SIG-M5 (cell line): ENCODE data around the gene APPL1.

Source experiments
- DNase-seq: peaks from one replicate; lab custom pipeline; 2025; lab: John Stamatoyannopoulos, UW

The APPL1 gene, protein sequence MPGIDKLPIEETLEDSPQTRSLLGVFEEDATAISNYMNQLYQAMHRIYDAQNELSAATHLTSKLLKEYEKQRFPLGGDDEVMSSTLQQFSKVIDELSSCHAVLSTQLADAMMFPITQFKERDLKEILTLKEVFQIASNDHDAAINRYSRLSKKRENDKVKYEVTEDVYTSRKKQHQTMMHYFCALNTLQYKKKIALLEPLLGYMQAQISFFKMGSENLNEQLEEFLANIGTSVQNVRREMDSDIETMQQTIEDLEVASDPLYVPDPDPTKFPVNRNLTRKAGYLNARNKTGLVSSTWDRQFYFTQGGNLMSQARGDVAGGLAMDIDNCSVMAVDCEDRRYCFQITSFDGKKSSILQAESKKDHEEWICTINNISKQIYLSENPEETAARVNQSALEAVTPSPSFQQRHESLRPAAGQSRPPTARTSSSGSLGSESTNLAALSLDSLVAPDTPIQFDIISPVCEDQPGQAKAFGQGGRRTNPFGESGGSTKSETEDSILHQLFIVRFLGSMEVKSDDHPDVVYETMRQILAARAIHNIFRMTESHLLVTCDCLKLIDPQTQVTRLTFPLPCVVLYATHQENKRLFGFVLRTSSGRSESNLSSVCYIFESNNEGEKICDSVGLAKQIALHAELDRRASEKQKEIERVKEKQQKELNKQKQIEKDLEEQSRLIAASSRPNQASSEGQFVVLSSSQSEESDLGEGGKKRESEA

DNA sequence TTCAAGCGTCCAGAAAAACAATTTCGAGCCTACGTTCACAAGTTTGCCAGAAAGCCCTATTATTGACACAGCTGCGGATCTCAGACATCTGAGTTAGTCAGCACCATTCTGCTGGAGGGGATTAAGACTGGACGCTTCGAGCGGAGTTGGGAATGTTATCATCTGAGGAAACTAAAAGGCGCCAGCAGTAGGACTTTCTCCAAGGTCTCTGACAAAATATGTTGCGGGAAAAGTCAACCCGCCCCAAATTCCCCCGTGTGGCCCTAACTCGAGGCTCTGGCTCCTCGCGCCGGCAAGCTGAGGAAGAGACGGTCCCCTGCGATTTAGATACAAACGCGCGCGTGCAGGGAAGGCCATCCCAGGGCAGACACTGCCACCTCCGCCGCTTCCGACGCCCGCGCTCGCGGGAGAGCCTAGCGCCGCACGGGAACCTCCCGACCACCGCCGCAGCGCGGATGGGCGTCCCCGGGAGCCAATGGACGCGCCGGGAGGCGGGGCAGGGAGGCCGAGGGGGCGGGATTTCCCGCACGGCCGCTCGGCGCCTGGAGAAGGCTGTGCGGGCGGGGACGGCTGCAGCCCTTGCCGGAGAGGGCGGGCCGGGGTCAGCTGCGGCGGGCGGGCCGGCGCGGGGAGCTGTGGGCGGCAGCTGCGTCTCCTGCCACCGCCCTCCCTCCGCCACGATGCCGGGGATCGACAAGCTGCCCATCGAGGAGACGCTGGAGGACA, at the start of gene APPL1:
TSS of gene APPL1 (plus strand) at position 526 of the 726 bp plus-strand sequence. CDS start at position 681, 155 bp downstream.
- no peak for DNase-seq

GRCh38 chr3:57179580-57180410, 47.7 kb upstream of the APPL1 start:
- DNase-seq, result no peak

DNA sequence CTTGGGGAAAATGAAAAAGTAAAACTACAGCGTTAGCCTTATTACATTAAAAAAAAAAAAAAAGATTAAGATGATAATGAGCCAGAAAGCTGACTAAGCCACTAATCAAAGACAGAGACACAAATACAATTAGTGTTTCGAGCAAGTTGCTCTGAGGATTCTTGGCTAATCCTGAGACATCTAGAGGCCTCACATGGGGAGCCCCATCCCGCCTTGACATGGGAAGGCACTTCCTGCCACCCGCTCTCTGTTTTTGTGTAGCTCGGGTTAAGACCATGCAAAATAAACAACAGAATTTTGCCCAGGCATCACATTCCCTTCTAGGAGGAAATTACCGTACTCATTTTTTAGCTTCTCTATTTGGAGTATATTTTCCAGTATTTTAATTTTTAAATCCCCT, 43.0 kb upstream of the APPL1 start:
- no peak for DNase-seq

GRCh38 chr3:57192028-57192427, 35.5 kb upstream of the APPL1 start:
- no peak for DNase-seq

- no peak for DNase-seq
Measured at GRCh38 chr3:57194641-57195040, 32.9 kb upstream of the APPL1 start.

- DNase-seq, result no peak
Measured at GRCh38 chr3:57199895-57200297, 27.6 kb upstream of the APPL1 start, which contains the start of gene HESX1. HESX1 (minus strand) TSS chr3:57199978; CDS start chr3:57199918, 60 bp downstream.

- no peak for DNase-seq
Measured at GRCh38 chr3:57206423-57206822, 21.1 kb upstream of the APPL1 start.

- DNase-seq, result no peak
Measured at GRCh38 chr3:57221883-57222282, 5.6 kb upstream of the APPL1 start.

GRCh38 chr3:57224856-57225255, 2.7 kb upstream of the APPL1 start:
- DNase-seq, result no peak

- no peak for DNase-seq
Measured at GRCh38 chr3:57226176-57226575, 1.4 kb upstream of the APPL1 start.

- no peak for DNase-seq
Measured at GRCh38 chr3:57227930-57228751, 612 bp downstream of the APPL1 start.

DNA sequence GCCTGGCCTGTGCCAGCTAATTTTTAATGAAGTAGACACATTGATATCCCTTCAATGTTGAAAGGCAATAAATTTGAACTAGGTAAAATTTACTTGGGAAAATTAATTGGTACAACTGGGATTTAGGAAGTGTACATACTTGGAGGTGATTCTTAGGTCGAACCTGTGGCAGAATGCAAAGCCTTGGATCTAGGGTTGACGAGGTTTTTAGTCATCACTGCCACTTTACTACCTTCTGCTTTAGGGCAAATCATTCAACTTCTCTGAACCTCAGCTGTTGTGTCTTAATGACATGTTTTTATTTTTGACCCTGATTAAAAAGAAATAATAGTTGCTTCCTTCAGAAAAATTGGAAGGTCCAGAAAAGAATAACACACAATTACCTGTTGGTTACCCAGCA, 2.5 kb downstream of the APPL1 start:
- DNase-seq, result no peak

DNA sequence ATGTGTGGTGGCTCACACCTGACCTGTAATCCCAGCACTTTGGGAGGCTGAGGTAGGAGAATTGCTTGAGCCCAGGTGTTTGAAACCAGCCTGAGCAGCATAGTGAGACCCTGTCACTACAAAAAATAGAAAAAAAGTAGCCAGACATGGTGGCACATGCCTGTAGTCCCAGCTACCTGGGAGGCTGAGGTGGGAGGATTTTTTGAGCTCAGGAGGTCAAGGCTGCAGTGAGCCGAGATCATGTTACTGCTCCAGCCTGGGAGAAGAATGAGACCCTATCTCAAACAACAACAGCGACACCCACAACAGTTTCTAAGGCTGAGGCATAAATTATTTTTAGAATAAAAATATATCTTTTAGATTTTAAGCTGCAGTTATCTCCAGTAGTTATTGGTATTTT, 6.3 kb downstream of the APPL1 start:
- DNase-seq, result no peak

DNA sequence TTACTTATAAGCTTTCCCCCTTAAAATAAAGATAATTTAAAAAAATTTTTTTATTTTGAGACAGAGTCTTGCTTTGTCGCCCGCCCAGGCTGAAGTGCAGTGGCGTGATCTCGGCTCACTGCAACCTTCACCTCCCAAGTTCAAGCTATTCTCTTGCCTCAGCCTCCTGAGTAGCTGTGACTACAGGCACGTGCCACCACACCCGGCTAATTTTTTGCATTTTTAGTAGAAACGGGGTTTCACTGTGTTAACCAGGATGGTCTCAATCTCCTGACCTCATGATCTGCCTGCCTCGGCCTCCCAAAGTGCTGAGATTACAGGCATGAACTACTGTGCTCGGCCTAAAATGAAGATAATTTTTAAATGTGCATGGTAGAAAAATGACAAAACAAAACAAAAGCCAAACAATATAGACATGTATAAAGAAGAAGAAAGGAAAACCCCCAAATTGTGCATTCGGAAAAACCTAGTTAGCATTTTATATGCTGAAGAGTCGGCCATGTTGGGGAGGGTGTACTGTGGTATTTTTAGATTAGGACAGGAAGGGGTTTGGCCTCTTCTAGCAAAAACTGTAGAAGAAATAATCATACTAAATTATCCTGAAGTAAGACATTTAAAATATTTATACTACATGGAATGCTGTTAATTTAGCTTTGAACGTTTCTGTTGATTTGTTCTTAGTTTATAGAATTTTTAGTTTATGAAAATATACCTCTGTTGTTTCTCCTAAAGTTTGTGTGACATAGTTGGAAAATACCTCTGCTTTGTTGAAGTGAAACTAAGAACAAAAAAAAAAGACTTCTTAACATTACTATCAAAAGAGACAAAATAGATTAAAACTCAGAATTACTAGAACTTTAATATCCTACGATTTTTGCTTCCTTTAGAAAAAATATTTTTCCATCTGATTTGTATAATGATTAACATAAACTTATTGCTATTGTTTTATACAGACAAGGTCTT, 7.4 kb downstream of the APPL1 start:
- DNase-seq, result no peak

- DNase-seq, result no peak
Measured at GRCh38 chr3:57244946-57245345, 17.4 kb downstream of the APPL1 start.

DNA sequence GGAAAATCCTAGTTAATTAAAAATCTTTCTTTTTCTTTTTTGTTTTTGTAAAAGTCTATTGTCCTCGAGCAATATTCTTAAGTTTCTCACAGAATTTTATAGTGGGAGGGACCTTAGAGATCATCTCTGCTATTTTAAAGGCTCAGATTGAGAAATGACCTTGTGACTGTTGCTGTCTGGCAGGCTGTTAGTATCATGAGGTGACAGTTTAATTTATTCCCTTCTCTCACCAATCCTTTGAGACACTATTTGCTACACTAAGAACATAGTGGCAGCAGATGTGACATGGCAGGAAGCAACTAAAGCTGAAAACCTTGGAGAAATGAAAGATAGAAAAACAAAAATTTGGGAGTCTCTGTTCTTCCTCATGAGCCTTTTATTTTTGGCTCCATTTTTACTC, 24.9 kb downstream of the APPL1 start:
- DNase-seq, result no peak

DNA sequence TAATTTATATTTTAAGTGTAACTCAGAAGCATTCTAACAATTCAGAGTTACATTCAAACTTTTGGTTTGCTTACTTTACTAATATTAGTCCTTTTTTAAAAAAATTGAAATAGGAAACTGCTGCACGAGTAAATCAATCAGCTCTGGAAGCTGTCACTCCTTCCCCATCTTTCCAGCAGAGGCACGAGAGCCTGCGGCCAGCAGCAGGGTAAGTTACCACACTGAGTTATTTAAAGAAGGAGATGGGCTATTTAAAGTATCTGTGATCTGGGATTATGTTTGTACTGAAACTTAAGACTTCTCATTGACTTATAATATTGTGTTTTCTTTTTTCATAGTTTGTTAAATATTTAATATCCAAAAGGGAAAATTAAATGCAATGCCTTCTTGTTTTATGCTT, 29.3 kb downstream of the APPL1 start:
- DNase-seq, result no peak

GRCh38 chr3:57257678-57258077, 30.1 kb downstream of the APPL1 start:
- no peak for DNase-seq

- DNase-seq, result no peak
Measured at GRCh38 chr3:57261119-57261518, 33.6 kb downstream of the APPL1 start.

DNA sequence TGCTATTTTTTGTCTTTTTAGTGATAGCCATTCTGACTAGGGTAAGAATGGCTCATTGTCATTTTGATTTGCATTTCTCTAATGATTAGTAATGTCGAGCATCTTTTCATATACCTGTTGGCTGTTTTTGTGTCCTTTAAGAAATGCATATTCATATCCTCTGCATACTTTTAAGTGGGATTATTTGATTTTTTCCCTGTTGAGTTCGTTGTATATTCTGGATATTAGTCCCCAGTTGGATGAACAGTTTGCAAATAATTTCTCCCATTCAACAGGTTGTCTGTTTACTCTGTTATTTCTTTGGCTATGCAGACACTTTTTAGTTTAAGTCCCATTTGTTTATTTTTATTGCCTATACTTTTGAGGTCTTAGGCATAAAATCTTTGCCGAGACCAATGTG, 34.4 kb downstream of the APPL1 start:
- DNase-seq, result no peak
